HCT116 (cell line): ENCODE measurements around the gene KIF13A. TPM values are rescaled to one million over a fixed set of nuclear protein-coding genes. Genes with fewer than 3 reads are reported as not detected.

Source experiments
- ATAC-seq: fragments of 200-7000 bp; cut with Tn5 transposase; 2 replicates; pipeline ENCODE4 v1.9.1; 2020; ENCODE audit warnings: mild to moderate bottlenecking, moderate library complexity
- BruUV-seq: library from RNA; stranded (reverse); fragments of 400-500 nt; replicated peaks from 2 replicates; lab custom pipeline; 2021; lab: Mats Ljungman, UMichigan
- CTCF ChIA-PET: fragments of 300-600 bp; sonication (Branson Sonifier 250); formaldehyde crosslinking; loops from one replicate; lab custom pipeline; 2021; ENCODE audit warnings: antibody characterized with exemption; lab: Charles Lee
- POLR2A ChIA-PET: fragments of 300-600, 350-600 bp; sonication (Branson Sonifier 250); formaldehyde crosslinking; loops from one replicate; lab custom pipeline; 2021; ENCODE audit warnings: antibody characterized with exemption; lab: Charles Lee
- RAD21 ChIA-PET, 2 experiments: fragments of 300-600 bp; sonication (Branson Sonifier 250); formaldehyde crosslinking; loops; one replicate each; lab custom pipeline; 2023; ENCODE audit warnings: low total read pairs in 2 of 2; ENCODE audit not compliant: uncharacterized antibody in 2 of 2, unreplicated experiment in 2 of 2, low non-redundant PET in 1 of 2; lab: Charles Lee
- DNase-seq: peaks from one replicate; pipeline ENCODE4 v3.0.0-alpha.2; 2010; ENCODE audit warnings: low read depth, low spot score
- H2AFZ ChIP-seq: fragments of 200-600 bp; shearing (Covaris generic), sonication (generic); 2 replicates; pipeline ENCODE4 v1.6.1; 2017; ENCODE audit warnings: low read depth, mixed run types, mixed read lengths, antibody characterized with exemption, low read length; ENCODE audit not compliant: poor library complexity, severe bottlenecking
- H3K27ac ChIP-seq: 2 replicates; pipeline ENCODE4 v1.5.1; 2012; ENCODE audit warnings: low read depth, low read length
- H3K27me3 ChIP-seq: fragments of 200-600 bp; sonication (generic); 2 replicates; pipeline ENCODE4 v1.6.1; 2016; ENCODE audit warnings: mixed run types, low read length, mixed read lengths; ENCODE audit not compliant: insufficient read depth
- H3K36me3 ChIP-seq, 2 experiments: fragments of 200-500 bp in 1 of 2; fragments of 200-600 bp in 1 of 2; sonication (Bioruptor generic) in 1 of 2; sonication (generic) in 1 of 2; 2 replicates each; pipeline versions ENCODE4 v1.5.1 to v1.6.1; 2014 to 2016; ENCODE audit warnings: low read length in 2 of 2, inconsistent platforms in 1 of 2, mixed read lengths in 1 of 2, mixed run types in 1 of 2; ENCODE audit not compliant: insufficient read depth in 2 of 2, control insufficient read depth in 1 of 2
- H3K4me1 ChIP-seq, 2 experiments: fragments of 200-600 bp in 1 of 2; sonication (generic) in 1 of 2; 2 replicates each; pipeline versions ENCODE4 v1.5.1 to v1.6.1; 2012 to 2017; ENCODE audit warnings: low read length in 2 of 2, inconsistent platforms in 1 of 2, mild to moderate bottlenecking in 1 of 2, mixed read lengths in 1 of 2, mixed run types in 1 of 2, moderate library complexity in 1 of 2; ENCODE audit not compliant: insufficient read depth in 2 of 2, control insufficient read depth in 1 of 2
- H3K4me2 ChIP-seq: fragments of 200-600 bp; sonication (generic); 2 replicates; pipeline ENCODE4 v1.6.1; 2017; ENCODE audit warnings: mixed run types, low read length, mixed read lengths
- H3K4me3 ChIP-seq, 2 experiments: fragments of 200-600 bp in 1 of 2; sonication (generic) in 1 of 2; replicated peaks in 1 of 2; 2 replicates each; pipeline ENCODE4 v1.5.1; 2011 to 2016; ENCODE audit warnings: low read length in 2 of 2, control low read depth in 1 of 2, low read depth in 1 of 2, mild to moderate bottlenecking in 1 of 2, mixed read lengths in 1 of 2, mixed run types in 1 of 2
- H3K79me2 ChIP-seq: fragments of 200-600 bp; sonication (generic); 2 replicates; pipeline ENCODE4 v1.6.1; 2017; ENCODE audit warnings: mild to moderate bottlenecking, mixed run types, low read length, moderate library complexity, mixed read lengths; ENCODE audit not compliant: insufficient read depth
- H3K9ac ChIP-seq: fragments of 200-600 bp; sonication (generic); 2 replicates; pipeline ENCODE4 v1.6.1; 2016; ENCODE audit warnings: low read length, mixed read lengths
- H3K9me2 ChIP-seq: fragments of 200-600 bp; sonication (generic), shearing (Covaris generic); 2 replicates; pipeline ENCODE4 v1.6.1; 2017; ENCODE audit warnings: mixed run types, mild to moderate bottlenecking, moderate library complexity; ENCODE audit not compliant: insufficient read depth
- H3K9me3 ChIP-seq, 2 experiments: fragments of 200-500 bp in 1 of 2; fragments of 200-600 bp in 1 of 2; sonication (Bioruptor generic) in 1 of 2; sonication (generic) in 1 of 2; 2 replicates each; pipeline ENCODE4 v1.6.1; 2014 to 2017; ENCODE audit warnings: low read length in 2 of 2, mixed read lengths in 2 of 2, inconsistent platforms in 1 of 2, low read depth in 1 of 2, mild to moderate bottlenecking in 1 of 2, mixed run types in 1 of 2, moderate library complexity in 1 of 2; ENCODE audit not compliant: control insufficient read depth in 1 of 2, insufficient read depth in 1 of 2
- H4K20me1 ChIP-seq: fragments of 200-600 bp; sonication (generic), shearing (Covaris generic); 2 replicates; pipeline ENCODE4 v1.6.1; 2017; ENCODE audit warnings: mixed run types, mild to moderate bottlenecking, moderate library complexity; ENCODE audit not compliant: insufficient read depth
- CBX3 ChIP-seq: IDR thresholded peaks from 2 replicates; pipeline ENCODE4 v1.6.1; 2012; ENCODE audit warnings: low read depth
- EZH2 ChIP-seq: fragments of 200-600 bp; sonication (generic); IDR thresholded peaks from 2 replicates; pipeline ENCODE4 v1.6.1; 2017; ENCODE audit warnings: antibody characterized with exemption, mixed run types
- EZH2phosphoT487 ChIP-seq: fragments of 200-600 bp; IDR thresholded peaks from 2 replicates; pipeline ENCODE4 v1.6.1; 2018; ENCODE audit warnings: antibody characterized with exemption, borderline replicate concordance
- POLR2A ChIP-seq: IDR thresholded peaks from 2 replicates; pipeline ENCODE4 v1.7.0; 2011; ENCODE audit warnings: borderline replicate concordance; ENCODE audit not compliant: insufficient read depth, insufficient read length; ENCODE audit errors: extremely low read depth
- SRF ChIP-seq: IDR thresholded peaks from 2 replicates; pipeline ENCODE4 v1.6.1; 2012; ENCODE audit warnings: low read depth
- TCF7L2 ChIP-seq: IDR thresholded peaks from 2 replicates; pipeline ENCODE4 v1.7.0; 2011; ENCODE audit warnings: borderline replicate concordance, inconsistent platforms; ENCODE audit not compliant: insufficient read depth, insufficient read length; ENCODE audit errors: extremely low read depth
- intact Hi-C: fragments of 100-400 bp; cut with micrococcal nuclease; formaldehyde crosslinking; loops from 2 replicates; pipeline ENCODE4 v1.10.0; 2022
- total RNA-seq: library from RNA; stranded (reverse); gene quantifications from one replicate; pipeline ENCODE4 v1.2.1, GENCODE V29; 2021; ENCODE audit not compliant: unreplicated experiment

The KIF13A gene
- total RNA-seq, 1 experiment from 2014 or later, result 23.1 TPM

- TF ChIP-seq TCF7L2, result no peak
- TF ChIP-seq CBX3, result no peak
Measured at GRCh38 chr6:17870300-17871188, 116.9 kb downstream of the KIF13A start (continued).

GRCh38 chr6:17869753-17870050 lies 117.7 kb downstream of the KIF13A start:
- H3K9ac ChIP-seq, result no peak overlapping the region
- no peaks in the 10 kb centered on the region for H3K36me3 ChIP-seq
- no peaks in the 10 kb centered on the region for H3K27me3 ChIP-seq
- intact Hi-C loops, result loop anchor here (5.0 kb wide), 1 partner anchor 118 kb away; the partner anchor contains the start of gene KIF13A
- peaks cover 29 to 37% of the 10 kb centered on the region in 2 experiments for H3K4me1 ChIP-seq
- no peaks in the 10 kb centered on the region for H4K20me1 ChIP-seq
- TF ChIP-seq POLR2A, result no peak
- TF ChIP-seq SRF, result no peak
- no peak for TF ChIP-seq EZH2phosphoT487
- no peak for TF ChIP-seq EZH2
- ChIA-PET CTCF (no interaction called here), POLR2A (no interaction called here), RAD21 (no interaction called here)
- H3K4me3 ChIP-seq, result no peak overlapping the region
- ATAC-seq (no peak), DNase-seq (no peak)
- H3K4me2 ChIP-seq, result no peak overlapping the region
- BruUV-seq, result no TSS peak
- no peaks in the 10 kb centered on the region for H3K79me2 ChIP-seq
- no peaks in the 10 kb centered on the region for H3K9me3 ChIP-seq
- H3K27ac ChIP-seq, result no peak overlapping the region
- no peak overlapping the region for H2AFZ ChIP-seq
- no peaks in the 10 kb centered on the region for H3K9me2 ChIP-seq
